ENCODE measurements around the gene TFAP2B.

Gene TFAP2B

GRCh38 chr6:50818673-50819072 lies at the start of gene TFAP2B:
TFAP2B (plus strand) TSS chr6:50818871; CDS start chr6:50818892, 21 bp downstream.
- DNase-seq: no peak

DNA sequence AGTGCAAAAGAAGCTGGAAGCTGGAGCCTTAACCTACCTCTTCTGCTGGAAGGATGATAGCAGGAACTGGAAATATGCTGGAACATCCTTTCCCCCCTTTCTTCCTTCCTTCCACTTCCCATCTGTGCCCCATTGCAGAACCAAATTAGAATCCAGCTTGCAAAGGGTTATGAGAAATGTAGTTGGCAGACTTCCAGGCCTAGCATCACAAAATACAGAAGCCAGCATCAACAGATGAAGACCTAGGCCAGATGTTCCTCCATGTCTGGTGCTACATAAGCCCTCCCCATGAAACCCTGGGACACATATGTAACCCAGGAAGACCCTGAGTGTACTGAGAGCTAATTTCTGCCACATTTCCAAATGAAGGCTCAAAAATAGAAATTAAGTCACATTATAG lies 40.0 kb upstream of the TFAP2B start:
- no peak for DNase-seq

GRCh38 chr6:50780382-50780781 lies 38.3 kb upstream of the TFAP2B start:
- no peak for DNase-seq

GRCh38 chr6:50785921-50786320 lies 32.8 kb upstream of the TFAP2B start:
- DNase-seq: no peak

DNA sequence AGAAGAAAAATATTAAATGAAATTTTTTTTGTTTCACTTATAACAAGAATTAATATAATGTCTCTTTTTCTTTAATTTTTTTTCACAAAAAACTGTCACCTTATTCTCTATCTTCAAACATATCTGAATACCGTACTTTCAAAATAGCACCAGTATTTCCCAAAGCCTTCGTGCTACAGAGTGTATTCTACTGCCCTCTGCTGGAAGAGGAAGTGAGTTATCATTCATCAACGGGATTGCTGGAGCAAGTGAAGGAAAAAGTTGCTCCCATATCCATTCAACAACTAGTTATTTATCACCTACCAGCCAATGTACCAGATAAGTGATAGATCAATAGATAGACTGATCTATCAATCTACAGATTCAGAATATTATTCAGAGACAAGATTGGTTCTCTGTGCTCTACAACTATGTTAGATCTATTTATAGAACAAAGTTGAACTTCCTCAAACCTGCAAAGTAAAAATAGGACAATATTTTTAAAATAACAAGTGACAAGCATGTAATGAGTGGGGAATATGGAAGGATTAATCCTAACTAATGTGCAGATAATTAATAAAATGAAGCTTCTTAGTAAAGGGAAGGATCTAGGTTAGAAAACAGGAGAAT lies 26.7 kb upstream of the TFAP2B start:
- DNase-seq: no peak

- DNase-seq: no peak
These were observed 25.9 kb upstream of the TFAP2B start for GRCh38 chr6:50792771-50793170.

- no peak for DNase-seq
These were observed 23.1 kb upstream of the TFAP2B start for GRCh38 chr6:50795574-50795973.

GRCh38 chr6:50804283-50804682 lies 14.4 kb upstream of the TFAP2B start:
- DNase-seq: no peak

DNA sequence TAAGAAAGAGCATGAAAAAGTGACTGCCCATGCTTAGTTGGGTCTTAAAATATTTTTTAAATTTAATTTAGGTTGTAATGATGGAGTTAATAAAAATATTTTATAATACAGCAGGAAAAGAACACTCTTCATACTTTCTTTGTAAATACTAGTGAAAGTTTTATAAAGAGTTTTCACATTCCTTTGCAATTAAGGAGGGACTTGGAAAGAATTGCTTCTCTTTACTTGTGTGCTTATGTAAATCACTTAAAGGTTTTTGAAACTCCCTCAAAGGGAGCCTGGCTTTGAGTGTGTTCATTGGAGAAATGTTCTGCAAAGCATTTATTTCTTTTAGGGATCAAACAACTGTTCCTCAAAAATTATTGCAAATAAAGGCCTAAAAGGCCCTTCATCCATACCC lies 11.6 kb upstream of the TFAP2B start:
- DNase-seq: no peak

- DNase-seq: no peak
These were observed 3.1 kb upstream of the TFAP2B start for GRCh38 chr6:50815436-50816114.

DNA sequence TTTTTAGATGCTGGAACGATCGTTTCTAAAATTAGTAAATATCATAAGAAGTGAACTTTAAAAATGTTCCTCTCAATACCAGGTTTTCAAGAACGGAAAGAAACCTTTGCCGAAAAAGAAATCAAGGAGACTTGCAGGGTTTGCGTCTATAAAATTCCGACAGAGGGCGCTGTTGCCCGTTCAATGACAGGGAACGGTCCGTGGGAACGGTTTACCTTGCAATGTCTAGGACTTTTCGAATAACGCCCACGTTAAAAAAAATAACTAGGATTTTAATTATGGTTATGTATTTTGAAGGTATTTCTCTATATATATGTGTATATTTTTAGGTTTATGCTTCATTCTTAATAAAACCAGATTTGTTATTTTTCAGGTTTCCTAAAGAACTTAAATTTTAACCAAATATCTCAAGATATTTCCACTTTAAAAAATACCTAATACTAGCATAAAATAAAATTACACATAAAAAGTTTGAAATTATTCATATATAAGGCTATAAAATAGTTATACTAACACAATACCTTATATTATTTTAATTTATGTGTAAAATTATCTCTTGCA lies 2.5 kb upstream of the TFAP2B start:
- DNase-seq: peak in 4 of 6 experiments; percentile 9 to 32 (median 16)

DNA sequence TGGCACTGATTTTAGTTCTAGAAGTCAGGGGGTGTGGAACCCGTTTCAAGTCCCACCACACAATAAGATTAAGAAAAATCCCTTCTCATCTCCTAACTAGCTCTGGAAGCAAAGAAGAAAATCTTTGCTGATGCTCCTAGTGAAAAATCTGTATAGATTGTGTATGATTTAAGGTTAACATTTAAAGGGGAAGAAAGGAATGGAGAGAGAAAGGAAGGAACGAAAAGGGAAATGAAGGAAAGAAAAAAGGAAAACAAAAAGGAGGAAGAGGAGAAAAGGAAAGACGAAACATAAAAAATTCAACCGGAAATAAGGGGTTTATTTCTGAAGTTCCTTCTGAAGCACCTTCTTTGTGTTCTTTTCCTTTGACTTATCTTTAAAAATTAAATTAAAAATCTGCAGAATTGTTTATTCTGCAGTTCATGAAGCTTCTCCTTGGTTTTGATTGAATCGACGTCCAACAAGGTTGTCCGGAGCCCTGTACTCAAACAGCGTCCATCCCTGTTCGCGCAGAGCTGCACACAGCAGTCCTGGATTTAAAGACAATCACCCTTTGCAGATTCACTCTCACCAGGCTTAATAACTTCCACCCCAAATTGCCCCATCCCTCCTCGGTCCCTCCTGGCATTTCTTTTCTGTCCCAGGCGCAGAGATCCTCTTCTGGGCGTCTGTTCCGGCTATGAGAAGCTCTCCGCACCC lies 1.6 kb upstream of the TFAP2B start:
- DNase-seq: no peak

GRCh38 chr6:50817646-50817950 lies 1.1 kb upstream of the TFAP2B start:
- DNase-seq: no peak

- DNase-seq: no peak
These were observed 651 bp upstream of the TFAP2B start for GRCh38 chr6:50818020-50818419.

- DNase-seq: no peak
These were observed 814 bp downstream of the TFAP2B start for GRCh38 chr6:50819466-50819903.

DNA sequence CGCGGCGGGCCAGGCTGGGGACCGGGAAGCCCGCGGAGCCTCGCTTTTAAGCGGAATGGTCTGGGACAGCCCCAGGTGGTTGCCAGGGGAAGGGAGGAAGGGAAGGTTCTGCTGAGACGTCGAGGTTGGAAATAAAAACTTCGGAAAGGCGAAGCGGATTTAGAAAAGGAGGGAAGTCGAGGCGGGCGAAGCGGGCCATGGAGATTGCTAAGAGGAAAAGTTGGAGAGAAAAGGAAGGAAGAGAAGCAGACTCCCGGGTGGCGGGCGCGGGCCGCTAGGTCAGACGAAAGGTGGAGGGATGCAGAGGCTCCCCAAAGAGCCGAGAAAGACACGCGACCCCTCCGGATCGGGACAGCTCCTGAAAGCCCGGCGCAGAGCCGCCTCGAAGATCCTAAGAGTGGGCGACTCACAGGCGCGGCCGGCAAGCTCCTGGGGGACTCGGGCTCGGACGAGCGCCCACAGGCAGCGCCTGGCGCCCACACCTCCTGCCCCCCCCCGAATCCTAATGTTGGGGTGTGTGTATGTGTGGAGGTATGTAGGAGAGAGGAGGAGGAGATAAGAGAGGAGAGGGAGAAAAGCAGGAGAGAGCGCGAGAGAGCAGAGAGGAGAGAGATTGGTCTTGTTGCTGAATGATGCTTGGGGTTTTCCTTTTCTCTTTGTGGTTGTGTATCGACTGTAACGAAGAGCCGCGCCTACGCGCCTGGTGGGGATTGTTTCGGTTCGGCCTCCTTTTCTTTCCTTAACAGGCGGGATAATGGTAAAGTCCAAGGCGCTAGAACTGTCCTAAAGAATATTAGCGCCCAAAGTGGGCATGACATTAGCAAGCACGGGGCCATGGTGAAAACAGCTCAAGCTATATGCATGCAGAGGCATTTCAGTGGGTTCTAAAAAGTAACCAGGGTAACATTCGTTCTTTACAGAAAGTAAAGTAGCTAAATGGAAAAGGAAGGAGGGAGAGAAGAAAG lies 1.5 kb downstream of the TFAP2B start:
- no peak for DNase-seq

- DNase-seq: no peak
These were observed 2.2 kb downstream of the TFAP2B start for GRCh38 chr6:50820869-50821264.

GRCh38 chr6:50821441-50822077 lies 2.9 kb downstream of the TFAP2B start:
- no peak for DNase-seq

- DNase-seq: no peak
These were observed 3.4 kb downstream of the TFAP2B start for GRCh38 chr6:50822078-50822476.

GRCh38 chr6:50823094-50823920 lies 4.6 kb downstream of the TFAP2B start:
- no peak for DNase-seq

GRCh38 chr6:50824552-50824951 lies 5.9 kb downstream of the TFAP2B start:
- DNase-seq: no peak

Measured in stimulated activated naive CD4-positive, alpha-beta T cell (primary cell).